G401.6 (cell line): ENCODE measurements around the gene SPDYE2B.
"Not testable (repeated sequence)": the region's sequence is repeated elsewhere in the genome, so short reads cannot be mapped to it uniquely, and the experiment has no call there.

Experiments used
- FAIRE-seq: peaks from 2 replicates; lab custom pipeline; 2012; peaks lifted over from hg19 to GRCh38; lab: Jason Lieb, UNC

SPDYE2B gene

DNA sequence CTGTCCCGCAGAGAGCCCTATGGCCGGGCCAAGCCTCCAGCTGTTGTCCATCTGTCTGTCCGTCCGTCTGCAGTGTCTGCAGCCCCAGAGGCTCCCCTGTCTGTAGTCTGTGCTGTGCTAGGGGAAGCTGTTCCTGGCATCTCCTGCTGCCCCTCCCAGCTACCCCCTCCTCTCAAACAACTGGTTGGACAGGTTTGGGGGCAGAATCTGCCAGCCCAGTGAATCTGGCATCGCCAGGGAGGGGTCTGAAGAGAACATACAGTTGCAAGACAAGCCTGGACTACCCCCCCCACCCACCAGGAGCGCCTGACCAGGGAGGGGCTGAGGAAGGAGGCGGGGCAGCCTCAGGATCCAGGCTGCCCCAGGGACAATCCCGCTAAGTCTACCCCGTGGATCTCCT is 7.4 kb upstream of the SPDYE2B start, which contains the start of gene UPK3BL1:
TSS of gene UPK3BL1 (minus strand) at position 101 of the 400 bp plus-strand sequence. CDS start at position 51, 50 bp downstream.
- not testable (repeated sequence) for FAIRE-seq

DNA sequence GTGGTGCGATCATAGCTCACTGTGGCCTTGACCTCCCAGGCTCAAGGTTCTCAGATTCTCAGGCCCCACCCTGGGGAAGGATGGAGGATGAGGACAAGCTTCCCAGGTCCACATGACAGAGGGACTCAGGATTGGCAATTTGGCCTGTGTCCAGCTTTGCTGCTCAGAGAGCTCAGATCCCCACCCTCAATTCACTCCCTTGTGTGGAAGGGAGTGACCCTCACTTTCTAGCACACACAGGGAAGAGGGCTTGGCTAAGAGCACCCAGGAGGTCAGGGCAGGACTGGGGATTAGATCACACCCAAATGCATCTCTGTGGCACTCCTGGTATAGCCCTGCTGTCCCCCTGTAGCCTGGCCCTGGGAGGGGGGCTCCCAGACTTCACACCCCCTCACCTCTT is 6.7 kb upstream of the SPDYE2B start:
- not testable (repeated sequence) for FAIRE-seq

DNA sequence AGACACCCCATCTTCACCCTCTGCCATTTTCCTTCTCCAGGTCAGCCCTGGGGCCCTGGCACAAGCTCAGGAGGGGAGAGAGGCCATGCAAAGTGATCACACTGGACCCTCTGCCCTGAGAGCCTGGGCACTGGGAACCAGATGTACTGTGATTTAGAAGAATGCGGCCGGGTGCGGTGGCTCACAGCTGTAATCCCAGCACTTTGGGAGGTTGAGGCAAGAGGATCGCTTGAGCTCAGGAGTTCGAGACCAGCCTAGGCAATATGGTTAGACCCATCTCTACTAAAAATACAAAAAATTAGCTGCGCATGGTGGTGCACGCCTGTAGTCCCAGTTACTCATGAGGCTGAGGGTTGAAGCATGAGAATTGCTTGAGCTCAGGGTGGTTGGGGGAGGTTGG is 2.3 kb upstream of the SPDYE2B start:
- not testable (repeated sequence) for FAIRE-seq

DNA sequence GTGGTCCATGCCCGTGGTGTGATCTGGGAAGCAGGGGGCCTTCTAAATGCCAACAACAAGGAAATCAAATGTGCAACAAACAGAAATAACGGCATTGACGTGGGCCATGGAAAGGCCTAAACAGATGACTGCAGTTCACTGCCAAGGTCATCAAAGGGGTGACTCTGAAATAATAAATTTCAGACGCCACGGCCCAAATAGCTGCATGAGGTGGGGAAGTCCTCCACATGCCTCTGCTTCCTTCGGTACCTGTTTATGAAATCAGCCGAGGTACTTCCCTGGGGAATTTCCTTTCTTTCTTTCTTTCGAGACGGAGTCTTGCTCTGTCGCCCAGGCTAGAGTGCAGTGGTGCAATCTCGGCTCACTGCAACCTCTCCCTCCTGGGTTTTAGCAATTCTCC is 14.6 kb downstream of the SPDYE2B start:
- not testable (repeated sequence) for FAIRE-seq

DNA sequence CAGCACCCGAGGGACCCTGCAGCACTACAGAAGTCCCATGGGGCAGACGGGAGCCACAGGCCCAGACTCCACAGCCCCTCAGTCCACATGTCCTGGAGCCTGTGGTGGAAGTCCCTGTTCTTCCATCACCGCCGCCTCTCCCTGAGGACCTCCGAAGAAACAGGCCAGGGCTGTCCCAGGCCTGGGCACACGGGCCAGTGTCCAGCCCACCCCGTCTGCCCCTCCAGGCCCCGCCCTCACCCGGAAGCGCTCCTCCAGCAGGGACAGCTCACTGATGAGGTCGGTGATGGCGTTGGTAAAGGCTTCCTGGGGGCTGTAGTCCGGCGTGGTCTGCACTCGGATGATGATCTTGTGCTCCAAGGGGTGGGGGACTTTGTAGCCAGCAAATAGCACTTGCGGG is 16.7 kb downstream of the SPDYE2B start:
- FAIRE-seq, result not testable (repeated sequence)

DNA sequence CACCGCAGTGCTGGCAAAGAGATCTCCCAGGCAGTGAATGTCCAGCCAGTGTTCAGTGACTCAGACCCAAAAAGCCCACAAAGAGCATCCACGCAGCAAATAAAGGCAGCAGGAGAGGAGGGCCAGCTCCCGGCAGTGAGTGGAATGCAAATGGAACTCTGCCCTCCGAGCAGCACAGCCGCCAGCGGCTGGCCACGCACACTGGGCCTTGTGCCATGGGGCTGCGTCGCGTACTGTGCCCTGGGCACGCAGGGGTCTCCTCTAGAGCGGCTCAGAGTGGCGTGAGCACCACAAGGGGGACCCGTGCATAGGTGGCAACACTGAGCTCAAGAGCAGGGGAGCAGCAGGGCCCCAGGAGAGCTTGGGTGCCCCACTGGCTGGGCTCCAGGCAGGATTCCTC is 17.4 kb downstream of the SPDYE2B start:
- not testable (repeated sequence) for FAIRE-seq

DNA sequence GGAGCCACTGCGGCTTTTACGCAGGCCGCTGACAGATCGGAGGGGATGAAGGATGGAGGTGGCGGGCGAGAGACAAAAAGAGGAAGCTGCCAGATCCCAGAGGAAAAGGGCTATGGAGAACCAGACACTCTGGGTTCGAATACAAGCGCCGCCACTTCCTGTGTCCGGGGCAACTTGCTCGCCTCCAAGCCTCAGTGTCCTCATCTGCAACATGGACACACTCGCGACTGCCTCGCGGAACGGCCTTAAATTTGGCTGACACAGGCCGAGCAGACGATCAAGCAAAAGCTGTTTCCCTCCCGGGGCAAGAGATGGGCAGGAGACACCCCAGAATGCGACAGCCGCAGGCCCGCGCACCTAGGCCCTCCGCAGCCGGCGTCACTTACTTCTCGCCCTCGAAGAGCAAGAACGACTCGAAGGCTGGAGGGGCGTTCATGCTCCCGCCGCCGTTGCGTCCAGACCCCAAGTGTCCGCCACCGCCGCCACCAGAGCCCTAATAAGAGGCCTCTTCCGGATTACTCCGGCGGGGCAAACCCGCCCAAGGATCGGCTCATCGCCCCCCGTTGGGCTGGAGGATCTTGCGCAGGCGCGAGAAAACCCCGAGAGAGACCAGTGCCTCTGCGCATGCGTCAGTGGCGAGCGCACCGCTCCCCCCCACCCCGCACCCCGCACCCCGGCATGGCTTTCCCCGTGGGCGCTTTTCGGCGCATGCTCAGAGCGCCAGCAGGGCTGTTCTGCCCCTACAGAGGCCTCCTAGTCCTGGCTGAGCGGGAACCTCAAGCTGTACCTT is 21.2 kb downstream of the SPDYE2B start, which contains the start of gene POLR2J2:
TSS of gene POLR2J2 (minus strand) at position 498 of the 790 bp plus-strand sequence. CDS start at position 436, 62 bp downstream.
- not testable (repeated sequence) for FAIRE-seq

DNA sequence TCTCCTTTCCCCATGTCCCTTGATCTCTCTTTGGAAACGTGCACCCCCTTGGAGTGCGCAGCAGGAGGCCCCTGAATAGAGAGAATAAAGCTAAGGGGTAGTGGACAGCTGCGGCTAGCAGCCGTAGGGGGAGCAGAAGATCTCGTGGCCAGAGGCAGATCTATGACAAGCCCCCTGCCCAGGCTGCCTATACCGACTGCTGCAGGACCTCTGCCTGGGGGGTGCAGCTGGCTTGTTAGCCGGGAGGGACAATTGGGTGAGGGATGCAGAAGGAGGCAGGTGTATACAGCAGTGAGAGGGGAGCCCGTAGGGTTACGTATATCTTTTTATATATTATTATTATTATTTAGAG is 21.8 kb downstream of the SPDYE2B start:
- FAIRE-seq, result not testable (repeated sequence)

DNA sequence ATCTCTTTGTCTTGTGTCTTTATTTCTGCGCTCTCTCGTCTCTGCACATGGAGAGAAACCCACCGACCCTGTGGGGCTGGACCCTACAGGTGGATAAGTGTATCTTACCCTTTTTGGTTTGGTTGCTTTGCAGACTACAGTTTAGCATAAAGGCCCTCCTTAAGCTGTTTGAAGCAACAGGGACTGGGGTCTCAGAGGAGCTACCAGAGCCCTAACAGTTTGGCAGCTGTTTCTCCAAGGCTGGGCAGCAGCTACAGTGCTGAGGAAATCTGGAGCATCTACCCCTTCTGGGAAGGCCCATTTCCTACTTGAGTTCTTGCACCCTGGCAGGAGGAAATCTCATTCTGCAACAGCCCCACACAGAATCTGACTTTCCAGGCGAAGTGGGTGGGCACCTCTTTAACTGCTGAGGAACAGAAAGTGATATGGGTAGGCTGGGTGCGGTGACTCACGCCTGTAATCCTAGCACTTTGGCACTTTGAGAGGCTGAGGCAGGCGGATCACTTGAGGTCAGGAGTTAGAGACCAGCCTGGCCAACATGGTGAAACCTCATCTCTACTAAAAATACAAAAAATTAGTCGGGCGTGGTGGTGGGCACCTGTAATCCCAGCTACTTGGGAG is 23.4 kb downstream of the SPDYE2B start:
- FAIRE-seq, result not testable (repeated sequence)

DNA sequence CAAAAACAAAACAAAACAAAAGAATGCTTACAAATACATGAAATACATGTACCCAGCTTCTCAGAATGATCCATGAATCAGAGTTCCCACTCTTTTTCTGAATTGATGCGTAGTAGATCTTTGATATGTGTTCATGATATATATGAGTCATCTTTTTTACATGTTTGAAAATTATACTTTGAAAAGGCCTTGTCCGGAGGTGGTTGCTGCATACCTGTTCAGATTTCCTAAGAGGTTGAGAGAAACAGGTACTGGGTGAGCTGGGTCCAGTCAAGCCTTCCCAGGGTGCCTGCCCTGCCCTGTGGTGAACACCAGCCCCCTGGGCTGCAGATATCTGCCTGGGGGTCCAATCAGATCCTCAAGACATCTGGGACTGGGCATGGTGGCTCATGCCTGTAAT is 25.4 kb downstream of the SPDYE2B start:
- FAIRE-seq, result not testable (repeated sequence)

DNA sequence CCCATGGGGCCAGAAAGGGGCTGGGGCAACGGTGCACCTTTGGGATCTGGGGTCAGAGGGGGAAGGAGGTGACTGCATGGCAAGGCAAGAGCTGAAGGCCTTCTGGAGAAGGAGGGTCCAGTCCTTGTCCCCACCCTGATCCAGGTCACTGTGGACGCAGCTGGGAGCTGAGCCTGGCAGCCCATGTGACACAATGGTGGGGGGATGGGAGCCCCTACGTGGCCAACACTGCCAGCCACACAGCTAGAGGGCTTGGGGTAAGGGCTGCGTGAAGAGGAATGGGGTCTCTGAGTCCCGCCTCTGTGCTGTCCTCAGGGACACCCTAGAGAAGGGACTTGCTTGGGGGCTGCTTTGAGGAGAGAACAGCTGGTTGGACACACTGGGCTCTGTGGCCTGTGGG is 30.7 kb downstream of the SPDYE2B start:
- not testable (repeated sequence) for FAIRE-seq

DNA sequence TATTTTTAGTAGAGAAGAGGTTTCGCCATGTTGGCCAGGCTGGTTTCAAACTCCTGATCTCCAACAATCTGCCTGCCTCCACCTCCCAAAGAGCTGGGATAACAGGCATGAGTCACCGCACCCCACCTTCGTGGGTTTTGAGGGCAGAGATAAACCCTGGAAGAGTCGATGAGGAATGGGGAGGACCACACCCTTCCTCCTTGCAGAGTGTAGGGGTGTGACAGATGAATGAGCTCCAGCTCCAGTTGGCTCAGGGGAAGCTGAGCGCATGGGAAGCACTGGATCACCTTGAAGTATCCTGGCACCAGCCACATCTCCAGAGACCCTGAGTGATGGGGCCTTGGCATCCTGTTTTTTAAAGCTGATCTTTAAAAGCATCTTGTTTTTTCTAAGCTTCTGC is 32.4 kb downstream of the SPDYE2B start:
- not testable (repeated sequence) for FAIRE-seq

DNA sequence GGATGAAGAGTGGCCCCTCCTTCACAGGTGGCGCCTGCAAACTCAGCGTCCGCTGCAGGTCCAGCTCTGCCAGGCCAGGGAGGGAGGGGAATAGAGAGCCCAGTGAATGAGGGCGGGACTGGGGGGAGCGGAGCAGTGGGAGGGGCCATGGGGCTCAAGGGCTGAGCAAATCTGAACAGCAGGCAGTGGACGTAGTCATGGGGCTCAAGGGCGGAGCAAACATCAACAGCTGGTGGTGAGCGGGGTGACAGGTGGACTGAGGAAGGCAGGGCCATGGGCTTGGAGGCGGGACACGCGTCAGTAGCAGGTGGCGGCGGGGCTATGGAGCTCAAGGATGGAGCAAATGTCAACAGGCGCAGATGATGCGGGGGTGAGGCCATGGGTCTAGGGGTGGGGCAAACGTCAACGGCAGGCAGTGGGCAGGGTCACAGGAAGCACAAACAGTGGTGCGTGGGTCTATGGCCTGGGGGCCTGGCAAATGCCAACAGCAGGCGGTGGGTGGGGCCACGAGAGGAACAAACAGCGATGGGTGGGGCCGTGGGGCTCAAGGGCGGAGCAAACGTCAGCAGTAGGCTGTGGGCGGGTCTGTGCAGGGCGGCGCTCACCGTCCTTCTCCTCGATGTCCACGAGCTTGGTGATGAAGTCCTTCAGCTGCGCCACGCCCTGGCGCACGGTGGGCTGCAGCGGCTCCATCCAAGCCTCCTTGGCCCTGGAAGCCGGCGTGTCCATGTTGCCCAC is 38.3 kb downstream of the SPDYE2B start:
- FAIRE-seq, result not testable (repeated sequence)

DNA sequence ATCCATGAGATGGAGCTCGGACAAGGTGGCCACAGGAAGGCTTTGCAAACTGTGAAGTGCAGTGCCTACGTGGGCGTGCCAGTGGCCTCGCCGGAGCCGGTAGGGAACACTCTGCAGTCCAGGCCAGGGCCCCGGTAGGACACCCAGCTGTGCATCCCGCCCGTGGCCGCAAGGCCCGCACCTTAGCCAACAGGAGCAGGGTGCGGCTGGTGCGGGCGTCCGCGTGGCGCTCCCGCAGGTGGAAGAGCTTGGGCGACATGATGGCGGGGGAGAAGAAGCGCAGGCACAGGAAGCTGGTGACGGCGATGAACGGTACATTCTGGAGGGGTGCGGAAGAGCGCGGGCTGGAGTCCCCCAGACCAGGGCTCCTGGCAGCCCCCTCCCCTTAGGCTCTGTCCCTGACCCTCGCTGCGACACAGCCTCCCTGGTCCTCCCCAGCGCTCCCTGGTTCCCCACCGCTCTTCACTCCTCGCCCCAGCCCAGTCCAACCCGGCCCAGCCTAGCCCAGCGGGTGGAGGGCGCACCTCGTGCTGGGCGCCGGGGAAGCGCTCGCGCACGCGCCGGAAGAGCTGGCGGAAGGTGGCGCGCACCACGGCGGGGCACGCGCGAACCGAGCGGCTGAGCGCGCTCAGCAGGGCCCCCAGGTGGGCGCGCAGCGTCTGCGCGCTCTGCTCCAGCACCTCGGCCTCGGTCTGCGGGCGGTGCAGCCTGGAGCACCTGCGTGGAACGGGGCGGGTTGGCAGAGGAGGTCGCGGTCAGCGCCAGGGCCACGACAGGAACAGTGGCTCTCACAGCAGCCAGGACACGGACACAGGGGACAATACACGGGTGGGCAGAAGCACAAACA is 39.5 kb downstream of the SPDYE2B start:
- FAIRE-seq, result not testable (repeated sequence)

DNA sequence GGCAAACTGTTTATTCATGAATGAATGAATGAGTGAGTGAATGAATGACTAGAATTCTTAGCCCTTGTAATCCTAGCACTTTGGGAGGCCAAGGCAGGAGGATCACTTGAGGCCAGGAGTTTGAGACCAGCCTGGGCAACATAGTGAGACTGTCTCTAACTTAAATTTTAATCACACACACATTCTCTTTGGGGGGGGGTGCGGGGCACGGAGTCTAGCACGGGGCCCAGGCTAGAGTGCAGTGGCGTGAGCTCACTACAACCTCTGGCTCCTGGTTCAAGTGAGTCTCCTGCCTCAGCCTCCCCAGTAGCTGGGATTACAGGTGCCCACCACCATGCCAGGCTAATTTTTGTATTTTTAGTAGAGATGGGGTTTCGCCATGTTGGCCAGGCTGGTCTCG is 40.5 kb downstream of the SPDYE2B start:
- FAIRE-seq, result not testable (repeated sequence)

DNA sequence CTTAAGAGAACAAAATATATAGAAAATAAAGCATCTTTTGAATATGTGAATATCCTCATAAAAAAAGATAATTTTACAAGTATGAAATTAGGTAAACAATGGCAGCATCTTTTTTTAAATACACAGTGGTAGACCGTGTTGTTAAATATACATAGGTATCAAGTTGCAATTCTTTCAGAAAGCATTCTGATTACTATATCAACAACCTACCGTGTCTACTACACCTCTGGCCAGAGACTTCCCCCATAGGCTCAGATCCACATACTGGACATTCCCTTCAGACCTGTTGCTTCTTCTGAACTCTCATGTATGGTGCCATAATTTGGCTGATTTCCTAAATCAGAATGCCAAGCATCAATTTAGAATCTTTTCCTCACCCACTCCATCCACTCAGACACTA is 43.9 kb downstream of the SPDYE2B start:
- not testable (repeated sequence) for FAIRE-seq

DNA sequence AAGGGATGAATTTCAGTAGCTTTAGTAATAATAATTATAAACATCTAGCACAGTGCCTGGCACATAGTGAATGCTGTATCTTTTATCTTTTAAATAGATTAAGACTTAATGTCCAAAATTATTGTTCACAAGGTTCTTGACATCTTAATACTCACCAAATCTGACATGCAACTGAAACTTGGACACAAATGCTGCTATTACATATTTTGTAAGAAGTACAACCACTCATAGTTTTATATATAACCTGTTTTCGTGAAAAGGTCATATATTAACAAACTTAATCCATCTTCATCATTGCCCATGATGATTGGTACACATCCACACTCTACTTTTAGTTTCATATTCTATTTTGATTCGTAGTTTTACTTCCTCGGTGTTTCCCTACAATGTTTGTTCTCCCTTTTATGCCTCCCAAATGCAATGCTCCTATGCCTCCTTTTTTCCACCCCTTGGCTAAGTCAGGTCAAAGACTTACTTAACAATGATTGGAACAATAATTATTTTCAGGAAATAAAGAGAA is 45.0 kb downstream of the SPDYE2B start:
- not testable (repeated sequence) for FAIRE-seq

DNA sequence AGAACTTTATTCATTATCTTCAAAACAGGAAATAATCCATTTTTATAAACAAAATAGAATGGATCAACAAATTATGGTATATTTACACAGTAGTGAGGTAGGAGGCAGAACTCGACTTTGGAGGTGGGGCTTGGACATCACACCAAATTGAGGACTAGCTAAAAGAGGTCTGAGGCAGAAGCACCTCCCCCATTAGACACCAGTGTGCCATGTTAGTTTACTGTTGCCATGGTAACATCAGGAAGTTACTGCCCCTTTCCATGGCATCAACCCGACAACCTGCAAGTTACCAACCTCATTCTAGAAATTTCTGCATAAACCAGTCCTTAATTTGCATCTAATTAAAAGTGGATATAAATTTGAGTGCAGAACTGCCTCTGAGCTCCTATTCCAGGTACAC is 45.9 kb downstream of the SPDYE2B start:
- not testable (repeated sequence) for FAIRE-seq

DNA sequence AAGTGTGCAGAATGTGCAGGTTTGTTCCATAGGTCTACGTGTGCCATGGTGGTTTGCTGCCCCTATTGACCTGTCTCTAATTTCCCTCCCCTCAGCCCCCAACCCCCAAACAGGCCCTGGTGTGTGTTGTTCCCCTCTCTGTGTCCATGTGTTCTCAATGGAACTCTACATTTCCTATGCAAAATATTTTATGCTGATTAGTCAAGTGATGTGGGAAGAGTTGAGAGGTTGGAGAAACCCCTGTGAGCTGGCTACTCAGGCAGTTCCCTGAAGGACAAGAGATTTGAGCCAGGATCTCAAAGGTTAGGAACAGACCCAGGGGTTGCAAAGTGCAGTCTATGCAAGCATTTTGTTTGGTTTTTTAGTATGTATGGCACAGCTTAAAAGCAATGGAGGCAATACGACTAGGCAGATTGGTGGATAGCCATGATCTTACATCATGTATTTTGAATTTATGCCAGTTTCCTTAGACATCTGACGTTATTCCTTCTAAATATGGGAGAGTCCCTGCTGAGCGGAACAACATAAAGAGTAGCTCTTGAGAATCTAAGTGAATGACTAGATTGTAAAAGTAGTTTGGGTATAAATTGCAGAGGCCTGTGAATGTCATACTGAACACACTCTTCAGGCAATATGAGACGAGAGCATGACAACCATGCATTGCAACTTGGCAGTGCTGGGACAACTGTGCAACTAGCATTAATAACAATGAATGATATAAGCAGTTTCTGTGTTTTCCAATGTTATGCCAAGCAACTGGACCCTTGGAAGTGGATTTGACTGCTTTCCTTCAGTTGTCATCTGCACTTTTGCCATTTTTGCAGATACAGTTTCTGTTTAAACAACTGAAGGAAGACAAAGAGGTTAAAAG is 47.8 kb downstream of the SPDYE2B start:
- FAIRE-seq, result not testable (repeated sequence)

DNA sequence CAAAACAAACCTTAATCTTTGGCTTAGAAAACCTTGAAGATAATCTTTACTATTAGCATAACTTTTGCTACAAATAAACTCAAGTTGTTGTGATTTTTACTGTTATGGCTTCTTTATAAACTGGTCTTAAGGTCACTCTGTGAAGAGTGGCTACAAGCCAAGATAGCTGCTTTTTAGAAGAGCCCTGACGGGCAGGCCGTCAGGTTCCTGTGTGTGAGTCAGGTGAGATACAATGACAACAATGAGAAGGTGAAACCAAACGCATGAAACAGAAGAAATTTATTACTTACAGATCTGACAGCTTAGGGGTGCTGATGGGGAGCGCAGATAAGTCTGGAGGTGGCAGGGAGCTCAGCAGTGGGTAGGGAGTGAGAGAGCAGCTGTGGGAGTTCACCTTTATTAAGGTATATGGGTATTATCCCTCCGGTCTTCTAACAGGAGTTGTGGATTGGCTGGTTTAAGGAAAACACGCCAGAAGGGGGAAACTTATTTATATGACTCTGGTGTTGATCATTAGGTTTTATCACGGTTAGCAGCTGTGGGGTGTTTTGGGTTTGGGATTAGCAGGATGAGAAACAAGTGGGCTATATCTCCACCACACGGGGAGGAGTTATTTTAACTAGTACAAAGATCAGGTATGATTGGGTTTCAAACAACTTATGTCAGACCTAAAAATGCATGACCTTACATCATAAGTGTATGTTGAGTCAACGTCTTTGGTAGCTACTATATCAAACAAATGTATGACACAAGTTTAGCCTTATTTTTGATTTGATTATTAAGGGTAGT is 49.0 kb downstream of the SPDYE2B start:
- not testable (repeated sequence) for FAIRE-seq
